Suppressor macrophage treated with lipopolysaccharide for 1 hour (primary cell): Measurements from ENCODE around the gene MEF2C.
A peak's percentile ranks its signal among the peaks of the same experiment; 100 is the strongest.

ENCODE experiments used
- DNase-seq, 3 donors: peaks; one replicate each; pipeline ENCODE4 v3.0.0-alpha.2; 2020 to 2022

The MEF2C gene

GRCh38 chr5:88748666-88749065 is 134.3 kb downstream of the MEF2C start:
- DNase-seq = no peak

- no peak for DNase-seq
These were observed 136.5 kb downstream of the MEF2C start for GRCh38 chr5:88746438-88746882.

GRCh38 chr5:88745093-88745696 is 137.8 kb downstream of the MEF2C start:
- DNase-seq = no peak

GRCh38 chr5:88743231-88743834 is 139.7 kb downstream of the MEF2C start:
- DNase-seq = no peak

GRCh38 chr5:88741964-88742363 is 141.0 kb downstream of the MEF2C start:
- DNase-seq = no peak

GRCh38 chr5:88740604-88741185 is 142.3 kb downstream of the MEF2C start:
- DNase-seq = no peak

GRCh38 chr5:88736494-88736893 is 146.5 kb downstream of the MEF2C start:
- DNase-seq = peak in 2 of 3 donors; percentile 46 to 50

GRCh38 chr5:88734983-88735382 is 148.0 kb downstream of the MEF2C start:
- DNase-seq = no peak

- peak; percentile 60 to 73 (median 73) for DNase-seq
These were observed 148.8 kb downstream of the MEF2C start for GRCh38 chr5:88734191-88734640.

- no peak for DNase-seq
These were observed 150.1 kb downstream of the MEF2C start for GRCh38 chr5:88732862-88733261.

GRCh38 chr5:88732181-88732633 is 150.8 kb downstream of the MEF2C start:
- DNase-seq = peak; percentile 75 to 90 (median 83)

GRCh38 chr5:88729829-88730182 is 153.2 kb downstream of the MEF2C start:
- no peak for DNase-seq

- peak; percentile 89 to 93 (median 89) for DNase-seq
These were observed 153.7 kb downstream of the MEF2C start for GRCh38 chr5:88729084-88729828.

- DNase-seq = peak; percentile 50 to 76 (median 62)
These were observed 155.2 kb downstream of the MEF2C start for GRCh38 chr5:88727705-88728313.

- DNase-seq = no peak
These were observed 157.5 kb downstream of the MEF2C start for GRCh38 chr5:88725454-88725853.

GRCh38 chr5:88724201-88724600 is 158.8 kb downstream of the MEF2C start:
- peak in 2 of 3 donors; percentile 4 to 7 for DNase-seq

- no peak for DNase-seq
These were observed 160.4 kb downstream of the MEF2C start for GRCh38 chr5:88722546-88723073.

- no peak for DNase-seq
These were observed 163.6 kb downstream of the MEF2C start for GRCh38 chr5:88719434-88719833.

GRCh38 chr5:88718736-88719135 is 164.2 kb downstream of the MEF2C start:
- no peak for DNase-seq

GRCh38 chr5:88716101-88716500 is 166.9 kb downstream of the MEF2C start:
- DNase-seq = no peak

- DNase-seq = no peak
These were observed 167.5 kb downstream of the MEF2C start for GRCh38 chr5:88715503-88715902.

GRCh38 chr5:88713818-88714217 is 169.2 kb downstream of the MEF2C start:
- DNase-seq = no peak
